HAP-1 (cell line): ENCODE measurements around the gene TJP2.
"Not testable (repeated sequence)": the region's sequence is repeated elsewhere in the genome, so short reads cannot be mapped to it uniquely, and the experiment has no call there.

Experiments used
- DNase-seq, 2 experiments: peaks; one replicate each; pipeline ENCODE4 v3.0.0-alpha.2; 2016 to 2020; ENCODE audit warnings: low spot score in 2 of 2
- H3K27me3 ChIP-seq: fragments of 250-450 bp; sonication (Bioruptor Pico); 2 replicates; pipeline ENCODE4 v1.5.1; 2020; ENCODE audit warnings: low read depth, mild to moderate bottlenecking, moderate library complexity
- H3K36me3 ChIP-seq: fragments of 250-450 bp; sonication (Bioruptor Pico); replicated peaks from 2 replicates; pipeline ENCODE4 v1.5.1; 2020; ENCODE audit warnings: mild to moderate bottlenecking
- H3K4me1 ChIP-seq: fragments of 250-450 bp; sonication (Bioruptor Pico); 2 replicates; pipeline ENCODE4 v1.5.1; 2020; ENCODE audit warnings: mild to moderate bottlenecking
- H3K4me3 ChIP-seq: fragments of 250-450 bp; sonication (Bioruptor Pico); 2 replicates; pipeline ENCODE4 v1.5.1; 2020; ENCODE audit warnings: mild to moderate bottlenecking, moderate library complexity
- H3K9me3 ChIP-seq: fragments of 250-450 bp; sonication (Bioruptor Pico); 2 replicates; pipeline ENCODE4 v1.5.1; 2020; ENCODE audit warnings: mild to moderate bottlenecking, moderate library complexity
- in situ Hi-C: fragments of 300-500 bp; cut with MboI; formaldehyde crosslinking; loops from 3 replicates; pipeline ENCODE4 v1.14.3; 2020; ENCODE audit warnings: low sequenced_read_pairs, inconsistent platforms, mixed read lengths

TJP2 gene

DNA sequence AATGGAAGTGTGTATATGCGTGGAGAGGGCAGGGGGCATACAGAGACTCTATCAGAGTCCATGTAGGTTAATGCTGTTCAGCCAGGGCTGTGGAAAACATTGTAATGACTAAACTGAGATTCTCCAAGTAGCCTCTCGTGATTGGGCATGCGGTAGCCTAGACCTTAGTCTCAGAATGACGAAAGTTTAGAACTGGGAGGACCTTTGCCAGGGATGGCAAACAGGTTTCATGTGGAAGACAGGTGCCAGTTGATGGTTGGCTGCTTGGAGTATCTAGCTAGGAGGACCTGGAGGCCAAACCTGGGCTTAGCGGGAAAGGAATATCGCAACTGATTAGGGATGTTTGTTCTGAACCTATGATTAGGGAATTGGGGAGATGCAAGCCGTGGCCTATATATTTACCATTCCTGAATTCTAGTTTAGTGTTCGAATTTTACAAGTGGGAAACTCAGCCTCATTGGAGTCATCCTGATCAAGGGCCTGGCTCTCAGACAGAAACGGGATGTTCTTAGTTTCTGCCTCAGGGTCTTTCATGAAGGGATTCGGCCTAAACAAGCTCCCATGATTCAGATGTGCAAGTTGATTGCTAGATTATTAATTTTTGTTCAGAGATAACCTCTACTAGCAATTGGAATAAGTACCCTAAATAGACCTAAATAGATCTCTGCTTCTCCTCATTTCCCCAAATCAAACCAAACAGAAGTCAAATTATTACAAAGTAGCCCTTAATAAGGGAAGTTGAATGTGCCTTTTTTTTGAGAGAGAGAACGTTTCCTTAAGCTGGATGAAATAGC lies 26.8 kb upstream of the TJP2 start:
- no peak for DNase-seq
- H3K4me1 ChIP-seq = peaks cover 25% of the 10 kb centered on the region
- in situ Hi-C loops = no loop called here
- 0 out of 2 replicates have a peak, but pooled peaks cover 4% of the 10 kb centered on the region for H3K36me3 ChIP-seq
- H3K9me3 ChIP-seq = no peaks in the 10 kb centered on the region
- no peak overlapping the region for H3K4me3 ChIP-seq
- H3K27me3 ChIP-seq = no peaks in the 10 kb centered on the region

DNA sequence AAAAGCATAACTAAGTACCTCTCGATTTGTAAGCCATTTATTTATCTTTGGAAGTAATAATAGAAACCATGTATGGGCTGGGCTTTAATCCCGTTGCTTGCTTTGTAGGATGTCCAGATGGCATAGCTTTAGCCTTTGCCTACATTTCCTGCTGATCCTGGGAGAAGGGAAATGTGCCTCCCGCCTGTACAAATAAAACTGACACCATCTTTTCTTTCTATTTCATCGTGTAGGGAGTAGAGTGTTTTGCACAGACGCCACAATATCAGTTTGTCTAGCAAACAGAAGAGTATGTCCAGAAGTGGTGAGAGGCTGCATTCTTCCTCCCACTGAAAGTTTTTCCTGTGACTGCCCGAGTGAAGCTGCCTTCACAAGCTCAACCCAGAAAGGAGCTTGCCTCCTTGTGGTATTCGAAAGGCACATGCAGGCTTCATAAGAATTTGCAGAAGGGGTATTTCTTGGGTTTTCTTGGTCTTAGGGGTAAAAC lies 24.7 kb upstream of the TJP2 start:
- Histone ChIP-seq H3K4me3 (no peak overlapping the region), H3K9me3 (no peaks in the 10 kb centered on the region), H3K36me3 (0 out of 2 replicates have a peak, but pooled peaks cover 4% of the 10 kb centered on the region), H3K4me1 (peaks cover 17% of the 10 kb centered on the region), H3K27me3 (no peaks in the 10 kb centered on the region)
- peak; percentile 32 to 78 for DNase-seq
- in situ Hi-C loops = no loop called here

DNA sequence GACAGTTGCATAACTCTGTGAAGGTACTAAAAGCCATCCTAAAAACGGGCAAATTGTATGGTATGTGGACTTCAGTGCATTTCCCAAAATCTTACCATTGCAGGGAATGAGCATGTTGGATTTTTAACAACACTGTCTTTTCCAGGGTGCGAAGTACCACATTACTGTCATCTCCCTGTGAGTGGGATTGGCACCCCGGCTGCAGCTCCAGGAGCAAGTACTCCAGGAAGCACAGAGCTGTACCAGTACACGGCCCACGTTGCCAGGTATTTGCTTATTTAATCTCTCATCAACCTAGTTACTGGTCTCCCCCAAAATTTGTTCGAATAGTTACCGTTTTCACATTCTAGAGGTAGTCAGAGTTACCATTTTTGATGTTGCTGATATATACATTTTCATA lies 22.6 kb upstream of the TJP2 start:
- Histone ChIP-seq H3K9me3 (no peaks in the 10 kb centered on the region), H3K4me3 (no peak overlapping the region), H3K4me1 (peaks cover 17% of the 10 kb centered on the region), H3K36me3 (0 out of 2 replicates have a peak, but pooled peaks cover 4% of the 10 kb centered on the region), H3K27me3 (no peaks in the 10 kb centered on the region)
- in situ Hi-C loops = no loop called here
- DNase-seq = no peak

DNA sequence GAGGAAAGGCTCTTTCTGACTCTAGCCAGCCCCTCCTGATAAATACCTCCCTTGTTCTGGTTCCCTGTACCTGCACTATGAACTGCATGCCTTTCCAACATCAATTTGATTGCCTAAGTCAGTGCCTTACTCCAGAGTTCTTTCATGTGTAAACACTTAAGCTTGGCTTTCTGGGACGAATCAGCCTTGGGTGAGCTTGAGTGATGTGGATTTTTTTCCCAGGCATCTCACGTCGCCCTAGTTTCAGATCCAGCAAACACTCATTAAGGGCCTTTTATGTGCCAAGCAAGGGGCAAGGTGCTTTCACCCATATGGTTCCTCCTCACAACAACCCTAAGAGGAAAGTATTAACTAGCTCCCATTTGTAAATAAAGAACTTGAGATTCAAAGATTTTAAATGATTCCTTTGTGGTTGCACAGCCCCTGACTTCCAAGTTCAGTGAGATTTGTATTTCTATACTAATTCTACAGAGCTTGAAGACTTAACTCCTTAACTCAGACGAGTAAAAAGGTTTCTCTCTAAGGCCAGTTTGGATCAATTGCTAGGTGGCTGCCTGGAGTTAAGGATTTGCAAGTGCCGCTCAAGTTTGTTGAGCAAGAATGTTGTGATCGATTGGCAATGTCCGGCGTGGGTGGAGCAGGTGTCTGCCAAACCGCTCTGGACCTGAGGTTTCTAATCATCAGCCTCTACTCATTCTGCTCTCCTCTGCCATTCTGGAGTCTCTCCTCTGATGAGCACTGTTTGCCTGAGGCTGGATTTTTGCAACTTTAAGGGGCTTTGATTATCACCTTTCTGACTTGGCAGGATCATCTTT lies 20.2 kb upstream of the TJP2 start:
- H3K27me3 ChIP-seq = no peaks in the 10 kb centered on the region
- peaks cover 11% of the 10 kb centered on the region for H3K4me1 ChIP-seq
- DNase-seq = no peak
- H3K36me3 ChIP-seq = 0 out of 2 replicates have a peak, but pooled peaks cover 4% of the 10 kb centered on the region
- no peak overlapping the region for H3K4me3 ChIP-seq
- H3K9me3 ChIP-seq = no peaks in the 10 kb centered on the region
- in situ Hi-C loops = no loop called here

DNA sequence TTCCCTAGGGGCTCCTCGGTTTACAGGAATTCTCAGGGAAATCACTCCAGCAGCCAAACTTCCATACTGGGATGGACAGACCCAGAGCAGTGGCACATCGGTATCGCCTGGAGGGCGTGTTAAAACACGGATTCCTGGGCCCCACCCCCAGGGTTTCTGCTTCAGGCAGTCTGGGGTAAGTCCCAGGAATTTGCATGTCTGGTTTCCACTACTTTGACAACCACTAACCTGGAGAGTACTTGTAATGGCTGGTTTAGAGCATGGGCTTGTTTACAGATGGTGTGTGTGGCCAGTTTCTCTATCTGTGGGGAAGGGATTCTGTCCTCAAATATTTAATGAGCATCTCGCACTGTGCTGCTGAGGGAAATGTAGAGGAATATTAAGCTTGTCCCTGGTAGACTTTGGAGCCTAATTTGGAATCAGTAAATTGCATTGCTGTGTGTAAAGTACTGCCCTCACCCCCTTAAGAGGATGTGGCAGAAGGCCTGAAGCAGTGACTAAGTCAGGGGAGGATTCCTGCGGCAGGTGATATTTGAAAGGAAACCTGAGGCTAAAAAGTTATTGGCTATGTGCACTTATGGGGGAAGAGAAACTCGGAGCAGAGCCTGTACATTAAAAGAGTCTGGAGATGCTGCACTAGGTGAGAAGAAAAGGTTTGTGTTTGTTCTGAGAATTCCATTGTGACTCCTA lies 18.6 kb upstream of the TJP2 start:
- Histone ChIP-seq H3K4me1 (no peaks in the 10 kb centered on the region), H3K27me3 (no peaks in the 10 kb centered on the region), H3K4me3 (no peak overlapping the region), H3K9me3 (no peaks in the 10 kb centered on the region), H3K36me3 (0 out of 2 replicates have a peak, but pooled peaks cover 3% of the 10 kb centered on the region)
- in situ Hi-C loops = no loop called here
- peak in 1 of 2 experiments; percentile 32 for DNase-seq

DNA sequence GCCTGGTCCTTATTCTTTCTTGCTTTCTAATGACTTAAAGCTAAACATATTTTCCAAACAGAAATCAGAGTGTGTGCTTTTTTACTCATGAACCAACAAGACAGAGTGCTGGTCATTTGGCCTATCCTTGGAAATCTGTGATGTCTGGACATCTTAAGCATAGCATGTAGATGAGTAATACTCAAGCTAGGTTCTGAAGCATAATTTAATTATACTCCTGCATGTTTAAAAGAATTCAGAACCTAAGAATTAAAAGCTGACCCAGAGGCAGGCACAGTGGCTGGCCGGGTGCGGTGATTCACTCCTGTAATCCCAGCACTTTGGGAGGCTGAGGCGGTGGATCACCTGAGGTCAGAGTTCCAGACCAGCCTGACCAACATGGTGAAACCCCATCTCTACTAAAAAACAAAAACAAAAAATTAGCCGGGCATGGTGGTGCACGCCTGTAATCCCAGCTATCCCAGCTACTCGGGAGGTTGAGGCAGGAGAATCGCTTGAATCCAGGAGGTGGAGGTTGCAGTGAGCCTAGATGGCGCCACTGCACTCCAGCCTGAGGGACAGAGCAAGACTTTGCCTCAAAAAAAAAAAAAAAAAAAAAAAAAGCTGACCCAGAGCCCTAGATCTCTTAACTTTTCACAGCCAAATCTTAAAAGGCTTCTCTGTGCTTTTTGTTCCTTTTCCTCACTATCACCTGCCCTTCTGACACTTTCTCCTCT lies 16.2 kb upstream of the TJP2 start:
- no peaks in the 10 kb centered on the region for H3K4me1 ChIP-seq
- in situ Hi-C loops = no loop called here
- H3K36me3 ChIP-seq = no peaks in the 10 kb centered on the region
- no peaks in the 10 kb centered on the region for H3K9me3 ChIP-seq
- H3K4me3 ChIP-seq = no peak overlapping the region
- no peak for DNase-seq
- H3K27me3 ChIP-seq = no peaks in the 10 kb centered on the region

DNA sequence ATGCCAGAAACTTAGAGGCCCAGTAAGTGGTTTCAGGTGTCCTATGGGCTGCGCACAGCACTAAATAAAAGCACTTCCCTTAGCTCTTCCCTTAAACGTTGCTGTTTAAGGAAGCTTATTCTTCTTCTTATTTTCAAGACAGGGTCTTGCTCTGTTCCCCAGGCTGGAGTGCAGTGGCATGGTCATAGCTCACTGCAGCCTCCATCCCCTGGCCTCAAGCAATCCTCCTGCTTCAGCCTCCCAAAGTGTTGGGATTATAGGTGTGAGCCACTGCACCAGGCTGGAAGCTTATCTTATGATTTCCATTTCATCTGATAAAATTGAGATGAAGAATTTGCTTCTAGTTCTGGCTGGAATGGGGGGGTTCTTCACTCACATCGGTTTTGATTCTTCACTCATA lies 15.6 kb upstream of the TJP2 start:
- Histone ChIP-seq H3K4me1 (no peaks in the 10 kb centered on the region), H3K27me3 (no peaks in the 10 kb centered on the region), H3K36me3 (no peaks in the 10 kb centered on the region), H3K9me3 (no peaks in the 10 kb centered on the region), H3K4me3 (no peak overlapping the region)
- in situ Hi-C loops = no loop called here
- no peak for DNase-seq

DNA sequence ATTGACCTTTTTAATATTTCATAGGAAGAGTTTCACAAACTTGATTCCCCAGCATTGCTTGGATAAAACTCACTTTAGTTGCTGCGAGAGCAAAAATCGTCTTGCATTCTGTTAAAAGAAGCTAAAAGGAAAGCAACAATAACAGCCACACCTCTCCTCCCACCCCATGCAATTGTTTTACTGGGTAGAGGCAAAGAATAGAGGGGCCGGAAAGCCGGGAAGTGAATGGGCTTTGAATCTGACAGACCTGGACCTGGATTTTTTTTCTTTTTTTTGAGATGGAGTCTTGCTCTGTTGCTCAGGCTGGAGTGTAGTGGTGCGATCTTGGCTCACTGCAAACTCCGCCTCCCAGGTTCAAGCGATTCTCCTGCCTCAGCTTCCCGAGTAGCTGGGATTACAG lies 9.5 kb upstream of the TJP2 start:
- H3K4me3 ChIP-seq, in situ Hi-C loops: not testable (repeated sequence)
- peak in 1 of 2 experiments; percentile 41 for DNase-seq

DNA sequence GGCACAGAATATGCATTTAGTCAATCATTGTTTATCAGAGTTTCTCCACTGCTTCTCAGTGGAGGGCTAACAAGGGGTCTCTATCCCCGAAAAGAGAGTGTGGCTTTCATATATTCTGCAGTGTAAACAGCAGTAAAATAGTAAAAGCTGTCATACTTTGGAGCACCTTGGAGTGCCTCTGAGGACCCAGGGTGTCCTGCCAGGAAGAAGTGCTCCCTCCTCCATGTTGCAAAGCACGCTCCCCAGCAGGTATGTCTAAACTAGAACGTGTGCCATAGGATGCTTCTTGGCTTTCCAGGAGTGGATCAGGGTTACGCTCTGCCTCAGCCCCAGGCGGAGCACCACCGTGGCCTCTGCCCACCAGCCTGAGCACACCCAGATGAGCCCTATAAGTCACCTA lies 8.5 kb upstream of the TJP2 start:
- no peaks in the 10 kb centered on the region for H3K36me3 ChIP-seq
- no peaks in the 10 kb centered on the region for H3K27me3 ChIP-seq
- no peak overlapping the region for H3K4me3 ChIP-seq
- peaks cover 13% of the 10 kb centered on the region for H3K4me1 ChIP-seq
- H3K9me3 ChIP-seq = no peaks in the 10 kb centered on the region
- in situ Hi-C loops = no loop called here
- DNase-seq = no peak

More for the DNA sequence above, 9.5 kb upstream of the TJP2 start:
- H3K4me1 ChIP-seq = peaks cover 13% of the 10 kb centered on the region
- H3K9me3 ChIP-seq, H3K36me3 ChIP-seq, H3K27me3 ChIP-seq: not testable (repeated sequence)

DNA sequence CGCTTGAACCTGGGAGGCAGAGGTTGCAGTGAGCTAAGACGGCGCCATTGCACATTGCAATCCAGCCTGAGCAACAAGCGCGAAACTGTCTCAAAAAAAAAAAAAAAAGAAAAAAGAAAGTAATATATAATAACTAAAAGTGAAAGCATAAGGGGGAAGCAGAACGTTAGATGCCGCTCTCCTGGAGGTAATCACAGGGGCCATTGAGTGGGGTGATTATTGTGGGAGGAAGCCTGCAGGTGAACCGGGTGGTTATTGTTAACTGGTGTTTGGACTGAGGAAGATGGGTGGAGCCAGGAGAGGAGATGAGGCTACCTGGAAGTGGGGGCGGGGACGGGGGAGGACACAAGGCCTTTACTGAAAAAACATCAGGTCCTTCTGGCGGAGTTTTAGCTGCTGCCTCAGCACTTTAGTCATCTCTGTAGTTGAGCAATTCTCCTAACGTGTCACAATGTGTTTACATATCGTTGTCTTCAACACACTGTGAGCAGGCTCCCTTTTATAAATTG lies 5.3 kb upstream of the TJP2 start:
- Histone ChIP-seq H3K27me3 (no peaks in the 10 kb centered on the region), H3K36me3 (no peaks in the 10 kb centered on the region), H3K4me3 (no peak overlapping the region), H3K4me1 (peaks cover 17% of the 10 kb centered on the region), H3K9me3 (no peaks in the 10 kb centered on the region)
- DNase-seq = no peak
- in situ Hi-C loops = no loop called here

DNA sequence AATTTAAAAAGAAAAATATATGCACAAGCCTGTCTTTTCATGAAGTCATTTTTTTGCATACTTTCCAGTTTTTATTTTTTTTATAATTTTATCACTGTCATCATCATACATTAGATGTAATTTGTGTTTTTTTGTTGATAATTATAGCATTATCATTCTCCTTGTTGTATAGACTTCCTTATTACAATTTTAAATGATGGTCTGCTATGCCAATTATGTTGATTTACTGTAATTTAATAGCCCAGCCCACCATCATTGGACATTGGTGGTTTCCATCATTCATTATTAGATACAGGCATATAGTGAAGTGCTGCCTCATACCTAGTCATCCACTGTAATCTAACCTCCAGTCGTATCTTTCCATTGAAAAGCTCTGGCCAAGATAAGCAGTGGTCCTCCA lies 3.8 kb upstream of the TJP2 start:
- Histone ChIP-seq H3K4me3 (no peak overlapping the region), H3K27me3 (no peaks in the 10 kb centered on the region), H3K9me3 (no peaks in the 10 kb centered on the region), H3K36me3 (no peaks in the 10 kb centered on the region), H3K4me1 (peaks cover 12% of the 10 kb centered on the region)
- in situ Hi-C loops = no loop called here
- DNase-seq = no peak

DNA sequence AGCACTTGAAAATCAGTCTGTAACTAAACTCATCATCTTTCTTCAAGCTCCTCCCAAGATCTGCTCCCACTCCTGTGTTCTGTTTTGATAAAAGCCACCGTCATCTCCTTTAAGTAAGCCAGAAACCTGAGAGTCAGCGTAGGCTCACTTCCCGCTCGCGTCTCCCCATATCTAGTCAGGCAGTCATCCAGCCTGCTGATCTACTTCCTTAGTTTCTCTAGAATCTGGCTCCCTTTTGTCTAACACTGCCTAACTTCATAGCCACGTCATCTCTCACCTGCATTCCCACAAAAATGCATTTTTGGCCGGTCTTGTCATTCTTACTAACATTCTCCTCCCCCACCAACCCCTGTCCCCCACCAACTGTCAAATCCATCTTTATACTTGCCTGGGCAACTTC lies 3.0 kb upstream of the TJP2 start:
- Histone ChIP-seq H3K36me3 (no peaks in the 10 kb centered on the region), H3K27me3 (no peaks in the 10 kb centered on the region), H3K4me3 (no peak overlapping the region), H3K9me3 (no peaks in the 10 kb centered on the region), H3K4me1 (peaks cover 14% of the 10 kb centered on the region)
- no peak for DNase-seq
- in situ Hi-C loops = no loop called here

DNA sequence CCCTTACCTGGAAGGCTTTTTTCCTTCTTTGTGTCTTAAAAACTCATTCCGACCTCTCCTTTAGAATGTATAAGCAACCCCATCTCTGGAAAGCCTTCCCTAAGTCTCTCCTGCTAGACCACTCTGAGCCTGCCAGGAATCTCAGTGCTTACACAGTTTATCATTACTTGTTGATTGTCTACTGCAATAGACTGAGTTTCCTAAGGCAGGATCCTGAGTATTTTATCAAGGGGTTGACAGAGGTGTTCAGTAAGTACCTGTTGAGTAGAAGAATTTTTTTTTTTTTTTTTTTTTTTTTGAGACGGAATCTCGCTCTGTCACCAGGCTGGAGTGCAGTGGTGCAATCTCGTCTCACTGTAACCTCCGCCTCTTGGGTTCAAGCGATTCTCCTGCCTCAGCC lies 2.6 kb upstream of the TJP2 start:
- no peaks in the 10 kb centered on the region for H3K36me3 ChIP-seq
- DNase-seq = no peak
- H3K9me3 ChIP-seq = no peaks in the 10 kb centered on the region
- H3K27me3 ChIP-seq = no peaks in the 10 kb centered on the region
- in situ Hi-C loops = no loop called here
- no peak overlapping the region for H3K4me3 ChIP-seq
- peaks cover 19% of the 10 kb centered on the region for H3K4me1 ChIP-seq
